ENCODE results near the gene RAB43. TPM values are rescaled to one million over a fixed set of nuclear protein-coding genes. Genes with fewer than 3 reads are reported as not detected.
A peak's percentile ranks its signal among the peaks of the same experiment; 100 is the strongest.

Gene RAB43
- total RNA-seq, 2 donors from 2014 or later = 33.3 to 42.6 TPM

DNA sequence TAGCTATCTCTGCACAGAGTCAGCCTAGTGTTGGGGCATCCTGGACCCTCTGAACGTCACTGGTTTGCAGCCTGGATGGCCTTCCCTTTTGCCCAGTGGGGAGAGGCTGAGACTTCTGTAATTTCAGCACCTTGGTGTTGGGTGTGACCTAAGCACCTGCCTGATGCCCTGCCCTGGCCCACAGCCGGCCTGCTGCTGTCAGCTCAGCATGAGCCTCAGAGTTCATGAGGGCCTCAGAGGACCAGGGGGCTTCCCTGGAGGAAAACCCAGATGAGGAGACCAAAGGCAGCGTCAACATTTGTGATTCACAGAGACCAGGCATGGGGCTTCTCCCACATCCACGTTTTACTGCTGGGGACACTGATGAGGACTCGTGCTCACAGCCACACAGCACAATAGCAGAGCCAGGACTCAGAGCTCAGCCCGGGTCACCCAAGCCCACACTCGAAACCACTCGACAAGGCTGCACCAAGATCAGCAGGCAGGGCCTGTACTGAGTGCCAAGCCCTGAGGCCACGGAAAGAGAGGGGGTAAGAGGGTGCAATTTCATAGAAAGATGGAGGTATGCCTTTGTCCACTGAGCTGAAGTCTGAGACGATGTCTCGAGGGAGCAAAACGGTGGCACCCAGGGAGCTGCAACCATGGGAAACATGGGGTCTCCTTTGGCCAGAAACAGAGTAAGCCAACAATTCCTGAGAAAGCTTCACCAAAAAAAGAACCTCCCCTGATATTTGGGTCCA lies 70.9 kb downstream of the RAB43 start:
- H3K9me3 ChIP-seq = no peaks in the 10 kb centered on the region
- intact Hi-C loops (cut with DNase I) = no loop called here

GRCh38 chr3:129047553-129047839 lies 74.1 kb downstream of the RAB43 start:
- no peak overlapping the region for H3K4me3 ChIP-seq
- H3K9ac ChIP-seq (ENCODE audit: low read depth in 2 of 2, low read length in 2 of 2) = no peak overlapping the region
- H3K36me3 ChIP-seq = no peaks in the 10 kb centered on the region
- H3K27ac ChIP-seq = no peak overlapping the region
- no peak for DNase-seq
- no peaks in the 10 kb centered on the region for H3K4me1 ChIP-seq
- intact Hi-C loops (cut with DNase I) = no loop called here
- no peak for TF ChIP-seq CTCF (IDR thresholded peaks at IDR 0.05)
- no peaks in the 10 kb centered on the region for H3K27me3 ChIP-seq
- no peaks in the 10 kb centered on the region for H3K9me3 ChIP-seq

More for the DNA sequence above, 70.9 kb downstream of the RAB43 start:
- Histone ChIP-seq H3K9ac (ENCODE audit: low read depth in 2 of 2, low read length in 2 of 2) (peak overlapping the region in 1 of 2 donors; percentile 19), H3K36me3 (no peaks in the 10 kb centered on the region), H3K27ac (no peak overlapping the region), H3K27me3 (no peaks in the 10 kb centered on the region), H3K4me3 (no peak overlapping the region), H3K4me1 (peaks cover 5% of the 10 kb centered on the region)
- TF ChIP-seq CTCF (IDR thresholded peaks at IDR 0.05) = no peak
- DNase-seq = no peak

- DNase-seq = no peak
- intact Hi-C loops (cut with DNase I) = no loop called here
- Histone ChIP-seq H3K9ac (ENCODE audit: low read depth in 2 of 2, low read length in 2 of 2) (peak overlapping the region in 1 of 2 donors; percentile 50), H3K27me3 (no peaks in the 10 kb centered on the region), H3K4me3 (no peak overlapping the region), H3K36me3 (no peaks in the 10 kb centered on the region), H3K9me3 (no peaks in the 10 kb centered on the region), H3K4me1 (no peaks in the 10 kb centered on the region), H3K27ac (no peak overlapping the region)
- no peak for TF ChIP-seq CTCF (IDR thresholded peaks at IDR 0.05)
Measured at GRCh38 chr3:129046732-129047552, 74.7 kb downstream of the RAB43 start.

DNA sequence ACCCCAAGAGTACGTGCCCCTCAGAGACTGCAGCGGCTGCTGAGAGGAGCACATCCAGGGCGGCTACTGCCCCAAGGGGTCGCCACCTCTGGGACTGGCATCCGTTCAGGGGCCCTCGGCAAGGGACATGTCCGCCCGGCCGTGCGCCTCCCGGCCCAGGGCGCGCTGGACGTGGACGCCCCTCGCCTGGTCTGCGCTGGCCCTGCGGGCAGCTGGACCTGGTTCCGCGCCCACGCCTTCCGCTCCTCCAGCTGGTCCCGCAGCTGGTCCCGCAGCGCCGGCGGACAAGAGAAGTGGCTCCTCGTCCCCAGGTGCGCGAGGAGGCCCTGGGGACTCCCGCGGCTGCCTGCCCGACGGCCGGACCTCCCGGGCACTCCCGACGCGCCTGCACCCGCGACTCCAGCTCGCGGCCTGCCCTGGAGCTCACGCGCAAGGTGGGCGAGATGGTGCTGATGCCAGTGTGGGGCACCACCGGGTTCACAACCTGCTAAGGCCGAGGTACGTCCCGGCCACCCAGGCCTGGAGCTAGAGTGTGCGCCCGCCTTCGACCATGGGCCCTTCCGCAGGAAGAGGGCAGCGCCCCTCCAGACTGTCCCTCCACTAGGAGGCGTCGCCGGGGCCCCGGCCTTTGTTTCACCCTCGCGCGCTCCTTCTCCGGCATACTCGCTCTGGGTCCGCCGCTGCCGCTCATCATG lies 75.4 kb downstream of the RAB43 start:
- intact Hi-C loops (cut with DNase I) = no loop called here
- Histone ChIP-seq H3K36me3 (no peaks in the 10 kb centered on the region), H3K9me3 (no peaks in the 10 kb centered on the region), H3K27me3 (no peaks in the 10 kb centered on the region), H3K4me1 (no peaks in the 10 kb centered on the region), H3K9ac (ENCODE audit: low read depth in 2 of 2, low read length in 2 of 2) (peak overlapping the region in 1 of 2 donors; percentile 50), H3K27ac (no peak overlapping the region), H3K4me3 (peak overlapping the region; percentile 22)
- TF ChIP-seq CTCF (IDR thresholded peaks at IDR 0.05) = no peak
- no peak for DNase-seq

GRCh38 chr3:129045675-129046036 lies 75.9 kb downstream of the RAB43 start:
- DNase-seq = no peak
- H3K4me3 ChIP-seq = peak overlapping the region; percentile 22
- peak overlapping the region in 1 of 2 donors; percentile 50 for H3K9ac ChIP-seq (ENCODE audit: low read depth in 2 of 2, low read length in 2 of 2)
- H3K4me1 ChIP-seq = no peaks in the 10 kb centered on the region
- no peaks in the 10 kb centered on the region for H3K36me3 ChIP-seq
- no peaks in the 10 kb centered on the region for H3K9me3 ChIP-seq
- H3K27me3 ChIP-seq = no peaks in the 10 kb centered on the region
- no peak for TF ChIP-seq CTCF (IDR thresholded peaks at IDR 0.05)
- no peak overlapping the region for H3K27ac ChIP-seq
- intact Hi-C loops (cut with DNase I) = no loop called here
